Caco-2 (cell line): ENCODE results near the gene FLOT2. TPM values are rescaled to one million over a fixed set of nuclear protein-coding genes. Genes with fewer than 3 reads are reported as not detected.

Experiments
- BruUV-seq: library from RNA; stranded (reverse); fragments of 400-500 nt; replicated peaks from 2 replicates; lab custom pipeline; 2021; lab: Mats Ljungman, UMichigan
- CTCF ChIA-PET: fragments of 300-600 bp; sonication (Branson Sonifier 250); formaldehyde crosslinking; loops from one replicate; lab custom pipeline; 2022; ENCODE audit warnings: antibody characterized with exemption; lab: Charles Lee
- POLR2A ChIA-PET: fragments of 300-600 bp; sonication (Branson Sonifier 250); formaldehyde crosslinking; loops from one replicate; lab custom pipeline; 2022; ENCODE audit warnings: antibody characterized with exemption; lab: Charles Lee
- DNase-seq, 2 experiments: peaks; one replicate each; pipeline versions ENCODE4 v3.0.0 to v3.0.0-alpha.2; 2020 to 2022
- H3K27me3 ChIP-seq: replicated peaks from 2 replicates; pipeline ENCODE4 v1.6.0; 2011; ENCODE audit warnings: low read length; ENCODE audit not compliant: control insufficient read depth, insufficient read depth
- H3K36me3 ChIP-seq: 2 replicates; pipeline ENCODE4 v1.5.1; 2011; ENCODE audit warnings: low read length; ENCODE audit not compliant: control insufficient read depth, insufficient read depth
- H3K4me1 ChIP-seq: fragments of 250-450 bp; sonication (Bioruptor Pico); 2 replicates; pipeline ENCODE4 v1.5.1; 2020; ENCODE audit warnings: mild to moderate bottlenecking
- H3K4me3 ChIP-seq: 2 replicates; pipeline ENCODE4 v1.5.1; 2011; ENCODE audit warnings: low read depth, mild to moderate bottlenecking, control low read depth, low read length
- H3K9me3 ChIP-seq: fragments of 250-450 bp; sonication (Bioruptor Pico); 2 replicates; pipeline ENCODE4 v1.5.1; 2020; ENCODE audit warnings: mild to moderate bottlenecking, moderate library complexity
- H3K27ac Mint-ChIP-seq: one replicate; pipeline ENCODE4 v1.8.0; 2022; ENCODE audit warnings: mixed read lengths; ENCODE audit not compliant: unreplicated experiment
- H3K27me3 Mint-ChIP-seq: one replicate; pipeline ENCODE4 v1.8.0; 2022; ENCODE audit warnings: mixed read lengths; ENCODE audit not compliant: insufficient read depth, unreplicated experiment
- H3K36me3 Mint-ChIP-seq: one replicate; pipeline ENCODE4 v1.8.0; 2022; ENCODE audit warnings: mild to moderate bottlenecking, mixed read lengths; ENCODE audit not compliant: insufficient read depth, unreplicated experiment
- H3K4me1 Mint-ChIP-seq: one replicate; pipeline ENCODE4 v1.8.0; 2022; ENCODE audit warnings: low read depth, mixed read lengths; ENCODE audit not compliant: unreplicated experiment
- H3K4me3 Mint-ChIP-seq: one replicate; pipeline ENCODE4 v1.8.0; 2022; ENCODE audit warnings: mild to moderate bottlenecking, moderate library complexity, mixed read lengths; ENCODE audit not compliant: unreplicated experiment
- H3K9me3 Mint-ChIP-seq: one replicate; pipeline ENCODE4 v1.8.0; 2022; ENCODE audit warnings: mixed read lengths; ENCODE audit not compliant: unreplicated experiment
- CTCF ChIP-seq, 2 experiments: fragments of 200-600 bp in 1 of 2; IDR thresholded peaks; 1 replicate in 1 of 2; 2 replicates in 1 of 2; pipeline versions ENCODE4 v1.5.1 to v1.8.0; 2011 to 2022; ENCODE audit warnings: antibody characterized with exemption in 1 of 2, control low read depth in 1 of 2, inconsistent platforms in 1 of 2, low read depth in 1 of 2, low read length in 1 of 2, mild to moderate bottlenecking in 1 of 2, moderate library complexity in 1 of 2; ENCODE audit not compliant: insufficient read depth in 1 of 2, severe bottlenecking in 1 of 2, unreplicated experiment in 1 of 2
- intact Hi-C: fragments of 100-400 bp; cut with micrococcal nuclease; formaldehyde crosslinking; loops from one replicate; pipeline ENCODE4 v1.10.0; 2022; ENCODE audit not compliant: unreplicated experiment
- total RNA-seq: library from RNA; stranded (reverse); gene quantifications from 2 replicates; pipeline ENCODE4 v1.2.3, GENCODE V29; 2022

FLOT2 gene
- total RNA-seq, 1 experiment from 2014 or later, result 189 TPM

DNA sequence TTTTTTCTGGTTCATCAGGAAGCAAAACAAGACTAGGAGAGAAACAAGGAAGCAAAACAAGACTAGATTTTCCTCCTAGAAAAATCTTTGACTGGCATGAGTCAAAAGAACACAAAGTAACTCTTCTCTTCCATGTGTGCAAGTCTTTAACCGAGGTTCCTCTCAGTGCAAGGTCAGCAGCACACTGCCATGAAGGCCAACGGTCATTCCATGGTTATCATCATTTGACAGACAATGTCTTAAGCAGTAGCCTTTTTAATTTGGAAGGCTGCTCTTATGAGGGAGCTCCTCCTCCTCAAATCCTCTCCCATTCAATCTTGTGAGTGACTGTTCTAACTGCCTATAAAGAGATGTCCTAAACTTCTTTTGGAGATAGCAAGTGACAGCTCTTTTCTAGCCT, 20.8 kb upstream of the FLOT2 start:
- TF ChIP-seq CTCF (IDR thresholded peaks at IDR 0.05; ENCODE audit: insufficient read depth in 1 of 2, low read depth in 1 of 2, low read length in 1 of 2, severe bottlenecking in 1 of 2, unreplicated experiment in 1 of 2), result no peak
- BruUV-seq, result no TSS peak
- H3K4me1 Mint-ChIP-seq, result no peaks in the 10 kb centered on the region
- Histone ChIP-seq H3K4me1 (no peaks in the 10 kb centered on the region), H3K27me3 (no peaks in the 10 kb centered on the region), H3K4me3 (no peak overlapping the region), H3K36me3 (peaks cover 4% of the 10 kb centered on the region), H3K9me3 (no peaks in the 10 kb centered on the region)
- ChIA-PET POLR2A (interaction anchor here (0.5 kb wide), 1 partner anchor 166 kb away, joined by 3 read pairs; no protein-coding TSS in a partner anchor), CTCF (no interaction called here)
- intact Hi-C loops, result no loop called here
- no peak overlapping the region for H3K27ac Mint-ChIP-seq
- H3K27me3 Mint-ChIP-seq, result no peaks in the 10 kb centered on the region
- DNase-seq, result no peak
- peaks cover 91% of the 10 kb centered on the region for H3K36me3 Mint-ChIP-seq
- H3K9me3 Mint-ChIP-seq, result no peaks in the 10 kb centered on the region
- H3K4me3 Mint-ChIP-seq, result no peak overlapping the region

DNA sequence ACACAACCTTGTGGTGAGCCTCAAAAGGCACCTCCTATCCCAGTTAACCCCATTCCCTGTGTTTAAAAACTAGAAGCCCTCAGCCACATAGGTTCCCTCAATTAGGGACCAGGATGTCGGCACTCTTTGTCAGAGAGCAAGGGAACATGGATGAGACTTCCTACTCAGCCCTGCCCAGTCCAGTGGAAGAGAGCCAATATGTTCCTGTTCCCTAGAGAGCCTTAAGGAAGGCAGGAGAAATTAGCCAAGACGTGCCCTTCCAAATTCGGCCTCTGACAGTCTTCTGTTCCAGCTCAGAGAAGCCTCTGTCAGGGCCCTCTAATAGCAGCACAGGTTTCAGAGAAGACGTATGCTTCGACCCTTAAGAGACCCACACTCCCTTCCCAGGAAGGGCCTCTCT, 19.9 kb upstream of the FLOT2 start:
- H3K27ac Mint-ChIP-seq, result no peak overlapping the region
- no peaks in the 10 kb centered on the region for H3K9me3 Mint-ChIP-seq
- no TSS peak for BruUV-seq
- Histone ChIP-seq H3K36me3 (peaks cover 6% of the 10 kb centered on the region), H3K4me1 (no peaks in the 10 kb centered on the region), H3K4me3 (no peak overlapping the region), H3K27me3 (no peaks in the 10 kb centered on the region), H3K9me3 (no peaks in the 10 kb centered on the region)
- ChIA-PET CTCF (no interaction called here), POLR2A (no interaction called here)
- no peaks in the 10 kb centered on the region for H3K4me1 Mint-ChIP-seq
- H3K36me3 Mint-ChIP-seq, result peaks cover 91% of the 10 kb centered on the region
- no peaks in the 10 kb centered on the region for H3K27me3 Mint-ChIP-seq
- no peak for TF ChIP-seq CTCF (IDR thresholded peaks at IDR 0.05; ENCODE audit: insufficient read depth in 1 of 2, low read depth in 1 of 2, low read length in 1 of 2, severe bottlenecking in 1 of 2, unreplicated experiment in 1 of 2)
- DNase-seq, result no peak
- no peak overlapping the region for H3K4me3 Mint-ChIP-seq
- intact Hi-C loops, result no loop called here

DNA sequence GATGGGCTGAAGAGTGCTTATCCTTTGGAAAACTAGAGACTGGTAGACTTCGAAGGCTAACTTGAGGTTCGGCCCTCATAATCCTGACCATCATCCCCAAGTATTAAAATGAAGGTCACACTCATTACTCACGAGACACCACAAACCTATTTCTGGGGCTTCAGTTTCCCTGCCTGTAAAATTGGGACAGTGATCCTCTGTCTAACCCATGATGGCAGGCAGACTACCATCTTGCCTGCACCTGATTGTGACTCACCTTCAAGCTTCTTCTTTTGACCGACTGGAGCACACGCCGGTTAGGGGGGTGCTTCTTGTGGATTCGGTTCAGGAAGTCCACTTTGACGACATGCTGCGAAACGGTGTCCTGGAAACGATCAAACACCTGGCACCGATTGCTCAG, 19.5 kb upstream of the FLOT2 start:
- ChIA-PET POLR2A (no interaction called here), CTCF (interaction anchor here (1.0 to 1.1 kb wide), 2 partner anchors 10 to 154 kb away, joined by 3 to 4 read pairs; no protein-coding TSS in a partner anchor)
- H3K36me3 Mint-ChIP-seq, result peaks cover 93% of the 10 kb centered on the region
- Histone ChIP-seq H3K4me3 (no peak overlapping the region), H3K27me3 (no peaks in the 10 kb centered on the region), H3K9me3 (no peaks in the 10 kb centered on the region), H3K36me3 (peaks cover 6% of the 10 kb centered on the region), H3K4me1 (no peaks in the 10 kb centered on the region)
- no peak overlapping the region for H3K4me3 Mint-ChIP-seq
- H3K27ac Mint-ChIP-seq, result no peak overlapping the region
- H3K4me1 Mint-ChIP-seq, result no peaks in the 10 kb centered on the region
- no peak for DNase-seq
- BruUV-seq, result no TSS peak
- intact Hi-C loops, result no loop called here
- H3K9me3 Mint-ChIP-seq, result no peaks in the 10 kb centered on the region
- H3K27me3 Mint-ChIP-seq, result no peaks in the 10 kb centered on the region
- no peak for TF ChIP-seq CTCF (IDR thresholded peaks at IDR 0.05; ENCODE audit: insufficient read depth in 1 of 2, low read depth in 1 of 2, low read length in 1 of 2, severe bottlenecking in 1 of 2, unreplicated experiment in 1 of 2)
